H1 (cell line): ENCODE results near the gene CRHR2. TPM values are rescaled to one million over a fixed set of nuclear protein-coding genes. Genes with fewer than 3 reads are reported as not detected.

Experiments
- CTCF ChIA-PET: fragments of 300-600 bp; sonication (Branson Sonifier 250); formaldehyde crosslinking; loops from one replicate; lab custom pipeline; 2021; ENCODE audit not compliant: partially characterized antibody; lab: Charles Lee
- POLR2A ChIA-PET: fragments of 300-600 bp; sonication (Branson Sonifier 250); formaldehyde crosslinking; loops from one replicate; lab custom pipeline; 2021; ENCODE audit warnings: inconsistent platforms; ENCODE audit not compliant: partially characterized antibody; lab: Charles Lee
- DNase-seq, 2 experiments: peaks; one replicate each; pipeline versions ENCODE4 v3.0.0 to v3.0.0-alpha.2; 2010 to 2022; ENCODE audit warnings: low spot score in 2 of 2, low read depth in 1 of 2, mixed read lengths in 1 of 2
- FAIRE-seq: peaks from 2 replicates; lab custom pipeline; 2011; peaks lifted over from hg19 to GRCh38; lab: Jason Lieb, UNC
- H2AFZ ChIP-seq: 2 replicates; pipeline ENCODE4 v1.8.1; 2012; ENCODE audit warnings: low read length, inconsistent platforms
- H2AK5ac ChIP-seq: 2 replicates; pipeline ENCODE4 v1.6.1; 2013; ENCODE audit warnings: low read depth, low read length
- H2BK120ac ChIP-seq: replicated peaks from 2 replicates; pipeline ENCODE3; 2013; ENCODE audit warnings: low read depth, low read length, inconsistent platforms
- H2BK12ac ChIP-seq: 2 replicates; pipeline ENCODE4 v1.6.1; 2013; ENCODE audit warnings: low read depth, low read length
- H2BK15ac ChIP-seq: 2 replicates; pipeline ENCODE4 v1.6.1; 2013; ENCODE audit warnings: low read length
- H2BK20ac ChIP-seq: 2 replicates; pipeline ENCODE4 v1.6.1; 2013; ENCODE audit warnings: low read length
- H2BK5ac ChIP-seq: 2 replicates; pipeline ENCODE4 v1.6.1; 2013; ENCODE audit warnings: low read depth, low read length
- H3K14ac ChIP-seq: 2 replicates; pipeline ENCODE4 v1.6.1; 2013; ENCODE audit warnings: inconsistent platforms; ENCODE audit not compliant: insufficient read length
- H3K18ac ChIP-seq: 2 replicates; pipeline ENCODE4 v1.6.1; 2013; ENCODE audit warnings: low read length; ENCODE audit errors: extremely low read depth
- H3K23ac ChIP-seq: 2 replicates; pipeline ENCODE4 v1.6.1; 2013; ENCODE audit warnings: inconsistent platforms; ENCODE audit not compliant: insufficient read length
- H3K23me2 ChIP-seq: 2 replicates; pipeline ENCODE4 v1.6.1; 2013; ENCODE audit warnings: low read depth, low read length
- H3K27ac ChIP-seq: 2 replicates; pipeline ENCODE4 v1.6.1; 2011; ENCODE audit warnings: low read depth, low read length, inconsistent platforms
- H3K27me3 ChIP-seq, 4 experiments: replicated peaks in 1 of 4; 1 replicate in 1 of 4; 2 replicates in 3 of 4; pipeline versions ENCODE4 v1.6.1 to v1.8.1; 2011 to 2013; ENCODE audit warnings: low read length in 3 of 4, mild to moderate bottlenecking in 3 of 4, inconsistent platforms in 2 of 4, mixed read lengths in 2 of 4, moderate library complexity in 1 of 4; ENCODE audit not compliant: control insufficient read depth in 3 of 4, insufficient read depth in 3 of 4; ENCODE audit errors: extremely low read depth in 1 of 4
- H3K36me3 ChIP-seq, 4 experiments: 2 replicates each; pipeline versions ENCODE4 v1.6.1 to v1.8.1; 2011 to 2013; ENCODE audit warnings: mild to moderate bottlenecking in 4 of 4, low read length in 3 of 4, moderate library complexity in 2 of 4, control low read depth in 1 of 4, inconsistent platforms in 1 of 4; ENCODE audit not compliant: insufficient read depth in 4 of 4, control insufficient read depth in 2 of 4
- H3K4ac ChIP-seq: replicated peaks from 2 replicates; pipeline ENCODE3; 2013; ENCODE audit warnings: low read length, low read depth, mixed read lengths, inconsistent platforms; ENCODE audit not compliant: insufficient read length
- H3K4me1 ChIP-seq, 4 experiments: replicated peaks in 1 of 4; 1 replicate in 1 of 4; 2 replicates in 3 of 4; pipeline versions ENCODE4 v1.6.1 to v1.8.1; 2011 to 2013; ENCODE audit warnings: low read length in 3 of 4, inconsistent platforms in 2 of 4, mixed read lengths in 1 of 4; ENCODE audit not compliant: insufficient read depth in 4 of 4, control insufficient read depth in 3 of 4
- H3K4me2 ChIP-seq, 2 experiments: 2 replicates each; pipeline versions ENCODE4 v1.6.1 to v1.8.1; 2011 to 2013; ENCODE audit warnings: low read depth in 2 of 2, low read length in 2 of 2, control low read depth in 1 of 2, inconsistent platforms in 1 of 2, mild to moderate bottlenecking in 1 of 2; ENCODE audit not compliant: insufficient read depth in 1 of 2
- H3K4me3 ChIP-seq, 4 experiments: fragments of 200-600, 300-600 bp in 1 of 4; sonication (generic), shearing (Covaris generic), sonication (Bioruptor Twin) in 1 of 4; 2 replicates each; pipeline versions ENCODE4 v1.5.1 to v1.8.1; 2011 to 2016; ENCODE audit warnings: low read length in 4 of 4, low read depth in 3 of 4, control low read depth in 2 of 4, inconsistent platforms in 2 of 4, mild to moderate bottlenecking in 2 of 4, mixed read lengths in 1 of 4, moderate library complexity in 1 of 4; ENCODE audit not compliant: insufficient read depth in 2 of 4; ENCODE audit errors: extremely low read depth in 1 of 4
- H3K56ac ChIP-seq: replicated peaks from 2 replicates; pipeline ENCODE3; 2013; ENCODE audit warnings: low read depth, mild to moderate bottlenecking, mixed read lengths, low read length, inconsistent platforms; ENCODE audit not compliant: insufficient read length
- H3K79me1 ChIP-seq: 2 replicates; pipeline ENCODE4 v1.6.1; 2013; ENCODE audit warnings: low read depth, low read length, control low read depth
- H3K79me2 ChIP-seq, 2 experiments: 2 replicates each; pipeline versions ENCODE4 v1.6.1 to v1.8.1; 2012 to 2013; ENCODE audit warnings: low read length in 2 of 2, mild to moderate bottlenecking in 2 of 2, inconsistent platforms in 1 of 2; ENCODE audit not compliant: insufficient read depth in 2 of 2, control insufficient read depth in 1 of 2
- H3K9ac ChIP-seq, 4 experiments: replicated peaks in 1 of 4; 1 replicate in 1 of 4; 2 replicates in 3 of 4; pipeline versions ENCODE4 v1.6.1 to v1.8.1; 2011 to 2013; ENCODE audit warnings: low read depth in 3 of 4, low read length in 3 of 4, control low read depth in 2 of 4, mild to moderate bottlenecking in 2 of 4, moderate library complexity in 2 of 4, inconsistent platforms in 1 of 4; ENCODE audit errors: extremely low read depth in 1 of 4
- H3K9me3 ChIP-seq, 2 experiments: 2 replicates each; pipeline versions ENCODE4 v1.6.1 to v1.8.1; 2012 to 2013; ENCODE audit warnings: mild to moderate bottlenecking in 2 of 2, moderate library complexity in 2 of 2, control low read depth in 1 of 2, inconsistent platforms in 1 of 2, low read depth in 1 of 2, low read length in 1 of 2, mixed read lengths in 1 of 2; ENCODE audit not compliant: insufficient read depth in 2 of 2
- H4K20me1 ChIP-seq, 2 experiments: replicated peaks in 1 of 2; 2 replicates each; pipeline versions ENCODE3 to v1.8.1; 2011 to 2013; ENCODE audit warnings: inconsistent platforms in 2 of 2, low read length in 2 of 2, mild to moderate bottlenecking in 1 of 2; ENCODE audit not compliant: insufficient read depth in 2 of 2, control insufficient read depth in 1 of 2
- H4K5ac ChIP-seq: 2 replicates; pipeline ENCODE4 v1.6.1; 2013; ENCODE audit warnings: low read length, low read depth, mixed read lengths, inconsistent platforms; ENCODE audit not compliant: insufficient read length
- H4K8ac ChIP-seq: 2 replicates; pipeline ENCODE4 v1.8.0; 2013; ENCODE audit warnings: mild to moderate bottlenecking, moderate library complexity, low read length, inconsistent platforms; ENCODE audit not compliant: insufficient read depth; ENCODE audit errors: extremely low read depth
- H4K91ac ChIP-seq: replicated peaks from 2 replicates; pipeline ENCODE3; 2013; ENCODE audit warnings: low read length, mixed read lengths, inconsistent platforms; ENCODE audit not compliant: insufficient read length
- BACH1 ChIP-seq: IDR thresholded peaks from 2 replicates; pipeline ENCODE4 v1.6.1; 2012; ENCODE audit warnings: low read length, improper control_type of control experiment
- BRCA1 ChIP-seq: IDR thresholded peaks from 2 replicates; pipeline ENCODE4 v1.6.1; 2012; ENCODE audit warnings: low read depth, low read length, improper control_type of control experiment
- CBX5 ChIP-seq: fragments of 300-800, 300-1000 bp; sonication (generic); IDR thresholded peaks from 2 replicates; pipeline ENCODE4 v1.7.1; 2016; ENCODE audit warnings: antibody characterized with exemption, low read length, low read depth
- CEBPB ChIP-seq: IDR thresholded peaks from 2 replicates; pipeline ENCODE4 v1.6.1; 2012; ENCODE audit warnings: low read depth, low read length
- NANOG ChIP-seq: IDR thresholded peaks from 2 replicates; pipeline ENCODE4 v1.6.1; 2011; ENCODE audit warnings: low read length, low read depth, mild to moderate bottlenecking, inconsistent platforms; ENCODE audit not compliant: insufficient read depth, poor library complexity, severe bottlenecking
- SP2 ChIP-seq: IDR thresholded peaks from 2 replicates; pipeline ENCODE4 v1.6.1; 2012; ENCODE audit warnings: mild to moderate bottlenecking, low read length, inconsistent platforms
- SRF ChIP-seq: IDR thresholded peaks from 2 replicates; pipeline ENCODE4 v1.6.1; 2011; ENCODE audit warnings: mild to moderate bottlenecking, low read depth, low read length, moderate library complexity
- TAF7 ChIP-seq: optimal IDR thresholded peaks from 2 replicates; pipeline ENCODE3; 2011; ENCODE audit warnings: low read depth, mild to moderate bottlenecking, inconsistent platforms, low read length, moderate library complexity, borderline replicate concordance
- TCF12 ChIP-seq: IDR thresholded peaks from 2 replicates; pipeline ENCODE4 v1.6.1; 2011; ENCODE audit warnings: low read depth, mild to moderate bottlenecking, low read length
- YY1 ChIP-seq: IDR thresholded peaks from 2 replicates; pipeline ENCODE4 v1.6.1; 2011; ENCODE audit warnings: low read depth, mild to moderate bottlenecking, low read length
- WGBS, 2 experiments: shearing (Covaris generic) in 1 of 2; methylation state at CpG; one replicate each; pipeline versions ENCODE4 v1.1.6 to v1.1.7; 2013 to 2015; ENCODE audit warnings: low lambda C conversion rate in 2 of 2, mixed read lengths in 2 of 2, inconsistent platforms in 1 of 2, low coverage in 1 of 2, missing lambda C conversion rate in 1 of 2; ENCODE audit not compliant: insufficient replicate concordance in 2 of 2, insufficient coverage in 1 of 2, insufficient read length in 1 of 2; ENCODE audit errors: extremely low coverage in 1 of 2, missing lambda C conversion rate in 1 of 2; 5-methylcytosine and 5-hydroxymethylcytosine counted together
- polyA plus RNA-seq, 7 experiments: library from polyadenylated mRNA; depleted of rRNA in 3 of 7; stranded (reverse) in 5 of 7; unstranded in 2 of 7; fragments of >200 nt in 5 of 7; fragments of 200-250 nt in 2 of 7; gene quantifications; 1 replicate in 5 of 7; 2 replicates in 1 of 7; 4 replicates in 1 of 7; pipeline versions ENCODE4 v1.2.1 to v1.2.3, GENCODE V29; 2011 to 2013; ENCODE audit warnings: missing spikeins in 2 of 7, mixed read lengths in 2 of 7
- total RNA-seq: library from RNA; stranded (reverse); fragmentation: NEBNext Ultra II Directional; extraction: Animal tissue kit (Norgen Biotek cat#: 25700); gene quantifications from 2 replicates; pipeline ENCODE4 v1.2.1, GENCODE V29; 2021

CRHR2 gene
- total and polyA plus RNA-seq, 2 of the 8 experiments (the other 6 are each of a cell fraction or from before 2014, with no cell fraction given): 0.37 to 1.3 TPM

- no peak overlapping the region for H2BK15ac ChIP-seq
- 0 out of 2 replicates have a peak overlapping the region, but pooled peaks have one; percentile 48 for H2AFZ ChIP-seq
- FAIRE-seq: no peak
- peak overlapping the region; percentile 84; the same call in 1 of the 2 replicates for H3K18ac ChIP-seq
- peak overlapping the region in 2 of 4 experiments; percentile 46 to 58; a peak in 4 of 7 replicates for H3K9ac ChIP-seq
- H3K4me3 ChIP-seq: peak overlapping the region; percentile 38 to 60 (median 47)
- peaks cover 2% of the 10 kb centered on the region; the same call in 1 of the 2 replicates for H3K79me1 ChIP-seq
- H2BK5ac ChIP-seq: no peak overlapping the region; the same call in 1 of the 2 replicates
- ChIA-PET POLR2A (interaction anchor here (0.6 to 1.8 kb wide), 6 partner anchors 9 to 83 kb away, joined by 3 to 9 read pairs (median 4); no protein-coding TSS in a partner anchor), CTCF (interaction anchor here (1.6 to 2.7 kb wide), 2 partner anchors 36 to 96 kb away, joined by 5 to 10 read pairs; no protein-coding TSS in a partner anchor)
- no peak overlapping the region for H2BK20ac ChIP-seq
- peak overlapping the region; percentile 63 to 69 for H3K4me2 ChIP-seq
- no peak overlapping the region for H4K91ac ChIP-seq
- H3K23ac ChIP-seq: no peak overlapping the region
- H3K4me1 ChIP-seq: peaks cover 2 to 5% (median 4%) of the 10 kb centered on the region in 4 experiments; a peak in 4 of 7 replicates
- DNase-seq: no peak
- no peak overlapping the region for H3K14ac ChIP-seq
- H4K5ac ChIP-seq: peak overlapping the region; percentile 89
- H3K23me2 ChIP-seq: no peaks in the 10 kb centered on the region; the same call in 1 of the 2 replicates
- H4K8ac ChIP-seq: no peak overlapping the region
- H3K9me3 ChIP-seq: no peaks in the 10 kb centered on the region
- TF ChIP-seq CEBPB: peak; percentile 73
- TF ChIP-seq TCF12: no peak
- TF ChIP-seq BRCA1: no peak
- no peak for TF ChIP-seq SP2
- TF ChIP-seq BACH1: no peak
- TF ChIP-seq SRF: no peak
- no peak for TF ChIP-seq TAF7
- TF ChIP-seq NANOG: no peak
- TF ChIP-seq CBX5: no peak
- peak; percentile 74 for TF ChIP-seq YY1
- peak overlapping the region; percentile 69 for H3K27ac ChIP-seq
- no peak overlapping the region for H3K4ac ChIP-seq
- no peak overlapping the region for H3K56ac ChIP-seq
- H2AK5ac ChIP-seq: no peak overlapping the region
- H3K36me3 ChIP-seq: peaks cover 0 to 9% (median 2%) of the 10 kb centered on the region in 4 experiments; a peak in 3 of 8 replicates
- H2BK12ac ChIP-seq: no peak overlapping the region
- H2BK120ac ChIP-seq: peak overlapping the region; percentile 84
- peaks cover 0 to 15% of the 10 kb centered on the region in 2 experiments; a peak in 2 of 4 replicates for H3K79me2 ChIP-seq
- no peaks in the 10 kb centered on the region for H4K20me1 ChIP-seq
- no peaks in the 10 kb centered on the region for H3K27me3 ChIP-seq
- 56% methylated on average over 4 of the region's 4 CpGs; no CpG with 5 or more reads in 1 of the 2 experiments for WGBS, 2 experiments
Measured at GRCh38 chr7:30642789-30643188, 39.5 kb downstream of the CRHR2 start.
